Cardiac ventricle fibroblast (primary cell): Measurements from ENCODE around the gene ZNF326. TPM values are rescaled to one million over a fixed set of nuclear protein-coding genes. Genes with fewer than 3 reads are reported as not detected.

Source experiments
- total RNA-seq: library from RNA; depleted of rRNA; stranded (reverse); fragments of >200 nt; gene quantifications from 2 replicates; pipeline ENCODE4 v1.2.3, GENCODE V29; 2015

Gene ZNF326
- total RNA-seq: 5.5 and 7.8 TPM in 2 replicates

GRCh38 chr1:89994805-89995597, at the start of gene ZNF326:
Gene ZNF326 (plus strand): TSS chr1:89995110. CDS start chr1:89995258, 148 bp downstream.

Other genes with a start within 250 kb of the ZNF326 start
- gene LRRC8D, start 174.1 kb upstream of the ZNF326 start, total RNA-seq: 21.3 and 24.8 TPM in 2 replicates